HG03558 (cell line): Measurements from ENCODE around the gene FHIP2A.
"Not testable (repeated sequence)": the region's sequence is repeated elsewhere in the genome, so short reads cannot be mapped to it uniquely, and the experiment has no call there.

ENCODE experiments used
- ATAC-seq: cut with Tn5 transposase; IDR thresholded peaks from one replicate; pipeline ENCODE4 v1.9.1; 2021; ENCODE audit warnings: moderate number of reproducible peaks; ENCODE audit not compliant: unreplicated experiment; ENCODE audit errors: extremely low read depth

The FHIP2A gene

DNA sequence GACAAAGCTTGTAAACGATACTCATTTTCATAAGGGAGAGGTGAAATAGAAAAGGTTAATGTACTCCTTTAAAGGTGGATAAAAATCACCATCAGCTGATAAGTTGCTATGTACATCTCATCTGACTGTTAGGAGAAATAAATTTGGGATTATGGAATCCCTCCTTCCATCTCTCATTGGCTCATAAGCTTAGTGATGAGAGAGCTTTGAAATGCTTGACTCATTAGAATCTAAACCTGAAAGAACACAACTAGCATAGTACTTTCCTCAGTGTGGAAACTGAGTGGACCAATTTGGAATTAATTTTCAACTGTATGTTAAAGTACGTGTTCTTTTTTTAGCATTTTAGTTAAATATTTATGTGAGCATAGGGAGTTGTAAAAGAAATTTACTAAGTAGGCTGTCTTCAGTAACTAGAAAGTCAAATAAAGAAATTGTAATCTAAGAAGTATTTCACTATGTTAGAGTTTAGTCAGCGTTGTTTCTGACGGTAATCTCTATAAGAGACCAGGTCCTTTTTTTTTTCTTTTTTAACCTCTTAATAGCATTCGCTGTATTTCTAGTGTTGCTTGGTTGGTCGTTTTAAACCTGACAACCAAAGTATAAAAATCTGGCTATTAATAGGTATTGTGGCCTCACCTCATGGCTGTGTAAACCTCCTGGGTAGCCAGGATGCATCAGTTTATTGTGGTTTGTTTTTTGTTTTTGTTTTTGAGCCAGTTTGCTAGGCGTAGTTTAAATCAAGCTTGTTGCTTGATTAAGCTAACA is 34.4 kb downstream of the FHIP2A start:
- ATAC-seq = no peak

DNA sequence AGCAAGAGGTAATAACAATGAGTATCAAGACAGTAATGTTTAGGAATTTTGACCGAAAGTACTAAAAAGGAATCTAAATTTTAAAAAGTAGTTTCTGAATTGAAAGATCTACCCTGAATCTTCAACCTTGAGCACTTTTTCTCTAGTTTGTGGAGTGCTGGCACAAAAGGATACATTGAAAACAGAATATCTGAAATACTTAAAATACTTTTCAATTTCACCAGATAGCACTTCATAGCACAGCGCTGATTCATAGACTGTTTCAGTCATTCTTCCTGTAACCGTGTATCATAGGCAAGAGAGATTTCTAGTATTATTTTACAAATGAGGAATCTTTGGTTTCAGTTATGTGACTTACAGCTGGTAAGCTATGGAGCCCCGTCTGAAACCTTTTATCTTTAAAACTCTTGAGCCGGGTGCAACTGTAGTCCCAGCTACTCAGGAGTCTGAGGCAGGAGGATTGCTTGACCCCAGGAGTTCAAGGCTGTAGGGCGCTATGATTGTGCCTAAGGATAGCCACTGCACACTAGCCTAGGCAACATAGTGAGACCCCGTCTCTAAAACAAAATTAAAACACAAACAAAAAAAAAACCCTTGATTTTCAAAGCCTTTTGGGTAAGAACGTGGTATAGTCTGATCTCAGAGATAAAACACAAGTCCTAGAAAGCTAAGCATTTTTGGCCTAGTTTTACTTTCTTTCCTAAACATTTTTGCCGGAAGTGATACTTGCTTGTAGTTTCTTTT is 35.1 kb downstream of the FHIP2A start:
- ATAC-seq = no peak

DNA sequence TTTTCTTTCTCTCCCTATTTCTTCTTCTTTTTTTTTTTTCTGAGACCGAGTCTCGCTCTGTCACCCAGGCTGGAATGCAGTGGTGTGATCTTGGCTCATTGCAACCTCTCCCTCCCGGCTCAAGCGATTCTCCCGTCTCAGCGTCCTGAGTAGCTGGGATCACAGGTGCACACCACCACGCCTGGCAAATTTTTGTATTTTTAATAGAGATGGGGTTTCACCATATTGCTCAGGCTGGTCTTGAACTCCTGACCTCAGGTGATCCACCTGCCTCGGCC is 35.6 kb downstream of the FHIP2A start:
- not testable (repeated sequence) for ATAC-seq

- ATAC-seq = no peak
Observed at GRCh38 chr10:114857922-114858629, 36.5 kb downstream of the FHIP2A start.

DNA sequence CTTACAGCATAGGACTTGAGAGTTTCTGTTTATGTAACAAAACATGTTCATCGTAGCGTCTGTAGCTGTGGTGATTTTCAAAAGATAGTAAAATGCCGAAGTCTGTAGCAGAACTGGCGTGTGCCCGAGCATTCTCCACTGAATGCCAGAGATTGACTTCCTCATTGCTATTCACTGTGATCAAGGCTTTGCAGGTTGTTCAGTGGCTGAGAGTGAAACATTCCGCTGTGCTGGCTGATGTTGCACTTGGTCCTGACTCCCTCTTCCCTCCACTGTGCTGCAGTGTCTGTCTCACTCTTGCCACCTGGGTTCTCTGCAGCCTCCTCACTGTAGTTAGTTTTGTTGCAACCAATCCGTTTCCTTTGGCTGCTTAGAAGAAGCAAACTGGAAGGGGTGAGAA is 37.6 kb downstream of the FHIP2A start:
- no peak for ATAC-seq

DNA sequence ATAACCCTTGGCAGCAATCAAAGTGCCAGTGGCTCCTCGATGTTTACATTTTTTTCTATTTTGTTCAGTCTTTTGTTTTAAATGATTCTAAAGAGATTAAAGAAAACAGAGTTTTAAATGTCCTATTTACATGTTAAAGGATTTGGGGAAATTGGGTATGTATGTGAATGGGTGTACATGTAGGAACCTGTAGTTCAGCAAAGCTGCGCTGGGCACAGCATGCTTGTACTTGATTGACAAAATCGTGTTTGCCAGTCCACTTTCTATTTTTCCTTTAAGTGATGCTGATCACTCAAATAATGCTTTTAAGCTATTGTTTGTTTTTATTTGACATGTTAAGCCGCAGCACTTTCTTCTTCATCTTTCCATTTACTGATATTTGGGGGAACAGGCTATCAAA is 40.9 kb downstream of the FHIP2A start:
- no peak for ATAC-seq

- ATAC-seq = no peak
Observed at GRCh38 chr10:114867365-114867764, 45.8 kb downstream of the FHIP2A start.

DNA sequence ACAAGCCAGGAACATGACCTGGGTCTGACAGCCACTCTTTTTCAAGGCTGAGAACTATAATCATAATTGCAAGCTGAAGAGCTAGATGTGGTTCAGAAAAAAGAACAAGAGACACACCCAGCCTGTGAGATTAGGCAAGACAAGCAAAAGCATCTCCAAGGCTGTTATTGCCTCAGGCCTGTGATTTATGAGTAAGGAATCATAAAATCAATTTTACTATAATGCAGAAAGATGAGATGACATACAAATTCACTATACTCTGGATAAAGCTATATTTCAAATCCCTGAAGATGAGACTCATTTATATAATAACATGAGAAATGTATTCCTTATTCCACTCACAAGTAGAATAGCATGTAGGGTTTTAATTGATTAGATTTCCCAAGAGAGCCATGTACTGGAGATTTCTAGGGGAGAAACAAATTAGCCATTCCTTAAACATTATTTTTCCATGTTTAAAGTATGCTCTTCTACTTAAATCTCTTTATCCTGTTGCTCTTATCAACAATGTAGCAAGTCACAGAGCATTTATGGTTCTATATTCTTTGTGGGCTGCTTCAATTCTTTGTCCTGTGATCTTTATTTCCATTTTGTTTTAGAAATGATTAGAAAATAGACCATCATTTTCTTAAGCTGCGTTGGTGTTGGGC is 47.4 kb downstream of the FHIP2A start:
- ATAC-seq = no peak

- no peak for ATAC-seq
Observed at GRCh38 chr10:114869520-114869892, 47.9 kb downstream of the FHIP2A start.

GRCh38 chr10:114870486-114870885 is 48.9 kb downstream of the FHIP2A start:
- no peak for ATAC-seq

DNA sequence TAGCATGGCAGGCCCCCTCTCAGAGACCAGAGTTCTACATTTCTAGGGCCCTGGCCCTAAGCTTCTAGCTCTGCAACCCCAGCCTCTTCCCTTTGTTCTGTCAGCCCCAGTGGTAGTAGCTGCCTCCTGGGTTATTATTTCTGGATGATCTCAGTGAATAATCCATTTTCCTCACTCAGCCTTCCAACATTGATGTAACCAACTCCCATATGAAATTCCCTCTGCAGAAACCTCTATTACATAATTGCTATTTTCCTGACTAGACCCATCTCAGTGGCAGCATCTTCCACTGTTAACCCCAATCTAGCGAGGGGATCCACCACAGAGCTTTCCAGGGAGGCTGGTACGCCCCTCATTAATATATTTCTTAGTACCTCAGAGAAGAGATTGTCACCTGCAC is 49.8 kb downstream of the FHIP2A start:
- no peak for ATAC-seq
